ENCODE results near the gene NPVF. TPM values are rescaled to one million over a fixed set of nuclear protein-coding genes. Genes with fewer than 3 reads are reported as not detected.

Gene NPVF
- total and polyA plus RNA-seq, 2 of the 4 experiments (the other 2 are of a cell fraction), result not detected

GRCh38 chr7:25250386-25250785 is 22.1 kb upstream of the NPVF start:
- no CpG with 5 or more reads among the region's 3 CpGs for WGBS, 2 experiments (ENCODE audit: extremely low coverage in 2 of 2, insufficient read length in 1 of 2)
- H3K18ac ChIP-seq (ENCODE audit: low read depth, low read length), result no peak overlapping the region
- no peak overlapping the region for H3K4ac ChIP-seq (ENCODE audit: low read depth, low read length)
- CTCF ChIA-PET, result interaction anchor here (1.6 kb wide), 1 partner anchor 10 kb away, joined by 4 read pairs; no protein-coding TSS in a partner anchor
- no peak overlapping the region for H3K27ac ChIP-seq (ENCODE audit: insufficient read depth, low read length)
- H3K27me3 ChIP-seq (ENCODE audit: control insufficient read depth, insufficient read depth, low read length), result no peaks in the 10 kb centered on the region
- H3K9me3 ChIP-seq (ENCODE audit: control insufficient read depth, insufficient read depth, low read length), result no peaks in the 10 kb centered on the region
- TF ChIP-seq RFX5 (IDR thresholded peaks at IDR 0.05; ENCODE audit: low read depth, low read length) (no peak), POLR2A (IDR thresholded peaks at IDR 0.05; ENCODE audit: low read depth, low read length) (no peak), MXI1 (IDR thresholded peaks at IDR 0.05; ENCODE audit: borderline replicate concordance, low read depth, low read length) (no peak), CHD1 (IDR thresholded peaks at IDR 0.05; ENCODE audit: low read depth, low read length) (no peak), USF2 (IDR thresholded peaks at IDR 0.05; ENCODE audit: low read depth, low read length) (no peak)
- no peak overlapping the region for H3K4me2 ChIP-seq (ENCODE audit: low read depth, low read length)
- BruUV-seq (replicated peaks), result no TSS peak
- H3K14ac ChIP-seq (replicated peaks; ENCODE audit: low read depth, low read length), result no peak overlapping the region
- ATAC-seq (ENCODE audit: low read depth) (no peak), DNase-seq (no peak)
- H3K9me1 ChIP-seq (ENCODE audit: insufficient read depth, low read length), result no peaks in the 10 kb centered on the region
- no peak overlapping the region for H4K5ac ChIP-seq (ENCODE audit: low read depth, low read length)
- H3K9ac ChIP-seq (ENCODE audit: low read depth, low read length), result no peak overlapping the region
- H2BK120ac ChIP-seq (ENCODE audit: low read depth, low read length), result no peak overlapping the region
- H3K79me1 ChIP-seq (ENCODE audit: low read depth in 1 of 2, low read length in 2 of 2), result no peaks in the 10 kb centered on the region
- H4K91ac ChIP-seq (ENCODE audit: insufficient read depth, low read depth, low read length), result no peak overlapping the region
- intact Hi-C loops (cut with micrococcal nuclease) (loop anchor here (10.0 kb wide), 1 partner anchor 1914 kb away; the partner anchor contains the start of gene HOXA9), dilution Hi-C loops (cut with HindIII; ENCODE audit: low sequenced_read_pairs, unreplicated experiment) (no loop called here), in situ Hi-C loops (cut with MboI; ENCODE audit: low sequenced_read_pairs) (no loop called here)
- H3K36me3 ChIP-seq (ENCODE audit: control insufficient read depth, insufficient read depth, low read length), result no peaks in the 10 kb centered on the region
- H4K8ac ChIP-seq (ENCODE audit: low read depth in 2 of 2, low read length in 2 of 2), result no peak overlapping the region
- H4K20me1 ChIP-seq (ENCODE audit: insufficient read depth, low read length), result no peaks in the 10 kb centered on the region
- H2AK9ac ChIP-seq (replicated peaks; ENCODE audit: low read depth, low read length, poor library complexity), result no peak overlapping the region
- H3K4me3 ChIP-seq (ENCODE audit: insufficient read depth, low read depth, low read length), result no peak overlapping the region
- H2AK5ac ChIP-seq (ENCODE audit: low read depth, low read length), result no peak overlapping the region
- no peak overlapping the region for H2BK5ac ChIP-seq (ENCODE audit: low read depth, low read length, poor library complexity, severe bottlenecking)
- H2BK20ac ChIP-seq (ENCODE audit: low read depth, low read length), result no peak overlapping the region
- H2BK15ac ChIP-seq (ENCODE audit: low read depth, low read length), result no peak overlapping the region
- no peak overlapping the region for H3K56ac ChIP-seq (ENCODE audit: extremely low read depth, insufficient read depth, low read length)
- POLR2A ChIA-PET (ENCODE audit: unreplicated experiment), result no interaction called here
- no peak overlapping the region for H3K23ac ChIP-seq (ENCODE audit: low read depth, low read length)
- H3K4me1 ChIP-seq (ENCODE audit: control insufficient read depth, insufficient read depth, low read length), result no peaks in the 10 kb centered on the region
- no peak overlapping the region for H2AFZ ChIP-seq (replicated peaks; ENCODE audit: low read length, poor library complexity)

Measured in IMR-90 (cell line).